Thoracic aorta (tissue), 2 donors: Measurements from ENCODE around the gene ARHGEF17. TPM values are rescaled to one million over a fixed set of nuclear protein-coding genes. Genes with fewer than 3 reads are reported as not detected.

ENCODE experiments used
- ATAC-seq: fragments of 150-250 bp; one replicate; pipeline ENCODE4 v1.8.0; 2017; ENCODE audit warnings: low read depth; ENCODE audit not compliant: insufficient number of reproducible peaks, low FRiP score
- DNase-seq: peaks from one replicate; pipeline ENCODE4 v3.0.0-alpha.2; 2020; ENCODE audit warnings: low spot score
- H3K27ac ChIP-seq, 2 donors: fragments of 200-600 bp; sonication (generic); 1 replicate in 1 of 2; 2 replicates in 1 of 2; pipeline ENCODE4 v1.5.1; 2016; ENCODE audit warnings: mild to moderate bottlenecking in 2 of 2, moderate library complexity in 2 of 2
- H3K27me3 ChIP-seq: fragments of 200-600 bp; sonication (generic); replicated peaks from 2 replicates; pipeline ENCODE4 v1.6.0; 2016; ENCODE audit warnings: mild to moderate bottlenecking; ENCODE audit not compliant: insufficient read depth
- H3K36me3 ChIP-seq: fragments of 200-600 bp; sonication (generic); one replicate; pipeline ENCODE4 v1.5.1; 2016
- H3K4me1 ChIP-seq, 2 donors: fragments of 200-600 bp; sonication (generic); 1 replicate in 1 of 2; 2 replicates in 1 of 2; pipeline versions ENCODE4 v1.5.1 to v1.6.0; 2016; ENCODE audit warnings: low read depth in 2 of 2, mild to moderate bottlenecking in 1 of 2; ENCODE audit not compliant: control insufficient read depth in 1 of 2
- H3K4me3 ChIP-seq: fragments of 200-600 bp; sonication (generic); 2 replicates; pipeline ENCODE4 v1.5.1; 2016; ENCODE audit warnings: mild to moderate bottlenecking
- H3K9me3 ChIP-seq: fragments of 200-600 bp; sonication (generic); 2 replicates; pipeline ENCODE4 v1.5.1; 2016
- total RNA-seq, 2 donors: library from RNA; depleted of rRNA; stranded (reverse); fragments of >200 nt; gene quantifications; one replicate each; pipeline versions ENCODE4 v1.1.0 to v1.2.3, GENCODE V29; 2016
- TF ChIP-seq, protein P1 (sequence below): fragments of 200-600 bp; sonication (generic); IDR thresholded peaks from one replicate; pipeline ENCODE4 v1.5.1; 2019; ENCODE audit warnings: antibody characterized with exemption

ARHGEF17 gene
- total RNA-seq, 2 donors from 2014 or later, result 244 to 308 TPM

DNA sequence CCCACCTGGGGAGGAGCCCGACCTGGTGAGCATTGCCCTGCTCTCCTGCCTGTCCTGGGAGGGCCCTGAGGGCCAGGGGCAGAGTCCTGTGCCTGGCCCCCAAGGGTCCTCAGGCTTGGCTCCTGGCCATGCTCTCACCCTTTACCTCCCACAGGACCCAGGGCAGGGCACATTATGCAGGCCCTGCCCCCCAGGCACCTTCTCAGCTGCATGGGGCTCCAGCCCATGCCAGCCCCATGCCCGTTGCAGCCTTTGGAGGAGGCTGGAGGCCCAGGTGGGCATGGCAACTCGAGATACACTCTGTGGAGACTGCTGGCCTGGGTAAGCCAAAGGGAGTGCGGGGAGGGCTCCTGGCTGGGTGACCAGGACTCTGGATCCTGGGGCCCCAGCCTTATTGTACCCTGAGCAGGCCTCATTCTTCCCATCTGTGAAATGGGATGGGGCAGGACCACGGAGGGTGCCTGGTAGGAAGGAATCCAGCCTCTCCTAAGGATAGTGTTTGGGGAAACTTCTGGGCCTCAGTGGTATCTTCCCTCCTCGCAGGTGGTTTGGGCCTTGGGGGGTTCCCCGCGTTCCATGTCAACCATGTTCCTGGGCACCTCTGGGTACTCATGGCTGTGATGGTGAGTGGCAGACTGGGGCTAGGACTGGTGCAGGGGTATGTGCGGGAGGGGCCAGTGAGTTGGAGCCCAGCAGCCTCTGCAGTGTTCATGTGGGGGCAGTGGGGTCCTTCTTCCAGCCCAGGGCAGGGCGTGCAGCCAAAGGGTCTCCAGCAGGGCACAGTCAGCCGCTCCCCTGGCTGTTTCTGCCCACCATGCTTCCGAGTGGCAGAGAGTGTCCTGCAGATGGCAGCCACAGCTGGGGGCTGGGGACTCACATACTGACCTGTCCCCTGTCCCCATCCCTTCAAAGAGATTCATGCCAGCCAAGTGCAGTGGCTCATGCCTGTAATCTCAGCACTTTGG, 82.8 kb downstream of the ARHGEF17 start:
- no peak overlapping the region for H3K4me3 ChIP-seq
- no peaks in the 10 kb centered on the region for H3K4me1 ChIP-seq
- TF ChIP-seq, protein P1, sequence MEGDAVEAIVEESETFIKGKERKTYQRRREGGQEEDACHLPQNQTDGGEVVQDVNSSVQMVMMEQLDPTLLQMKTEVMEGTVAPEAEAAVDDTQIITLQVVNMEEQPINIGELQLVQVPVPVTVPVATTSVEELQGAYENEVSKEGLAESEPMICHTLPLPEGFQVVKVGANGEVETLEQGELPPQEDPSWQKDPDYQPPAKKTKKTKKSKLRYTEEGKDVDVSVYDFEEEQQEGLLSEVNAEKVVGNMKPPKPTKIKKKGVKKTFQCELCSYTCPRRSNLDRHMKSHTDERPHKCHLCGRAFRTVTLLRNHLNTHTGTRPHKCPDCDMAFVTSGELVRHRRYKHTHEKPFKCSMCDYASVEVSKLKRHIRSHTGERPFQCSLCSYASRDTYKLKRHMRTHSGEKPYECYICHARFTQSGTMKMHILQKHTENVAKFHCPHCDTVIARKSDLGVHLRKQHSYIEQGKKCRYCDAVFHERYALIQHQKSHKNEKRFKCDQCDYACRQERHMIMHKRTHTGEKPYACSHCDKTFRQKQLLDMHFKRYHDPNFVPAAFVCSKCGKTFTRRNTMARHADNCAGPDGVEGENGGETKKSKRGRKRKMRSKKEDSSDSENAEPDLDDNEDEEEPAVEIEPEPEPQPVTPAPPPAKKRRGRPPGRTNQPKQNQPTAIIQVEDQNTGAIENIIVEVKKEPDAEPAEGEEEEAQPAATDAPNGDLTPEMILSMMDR, result no peak
- DNase-seq (no peak), ATAC-seq (no peak)
- H3K27ac ChIP-seq, result no peak overlapping the region
- H3K27me3 ChIP-seq, result no peaks in the 10 kb centered on the region
- H3K36me3 ChIP-seq, result no peaks in the 10 kb centered on the region
- no peaks in the 10 kb centered on the region for H3K9me3 ChIP-seq

- Histone ChIP-seq H3K9me3 (no peaks in the 10 kb centered on the region), H3K4me1 (peaks cover 0 to under 1% of the 10 kb centered on the region in 2 donors), H3K4me3 (no peak overlapping the region), H3K27ac (no peak overlapping the region), H3K36me3 (no peaks in the 10 kb centered on the region), H3K27me3 (no peaks in the 10 kb centered on the region)
- ATAC-seq (no peak), DNase-seq (no peak)
- TF ChIP-seq, protein P1, result no peak
Observed at GRCh38 chr11:73391665-73392064, 83.6 kb downstream of the ARHGEF17 start.

DNA sequence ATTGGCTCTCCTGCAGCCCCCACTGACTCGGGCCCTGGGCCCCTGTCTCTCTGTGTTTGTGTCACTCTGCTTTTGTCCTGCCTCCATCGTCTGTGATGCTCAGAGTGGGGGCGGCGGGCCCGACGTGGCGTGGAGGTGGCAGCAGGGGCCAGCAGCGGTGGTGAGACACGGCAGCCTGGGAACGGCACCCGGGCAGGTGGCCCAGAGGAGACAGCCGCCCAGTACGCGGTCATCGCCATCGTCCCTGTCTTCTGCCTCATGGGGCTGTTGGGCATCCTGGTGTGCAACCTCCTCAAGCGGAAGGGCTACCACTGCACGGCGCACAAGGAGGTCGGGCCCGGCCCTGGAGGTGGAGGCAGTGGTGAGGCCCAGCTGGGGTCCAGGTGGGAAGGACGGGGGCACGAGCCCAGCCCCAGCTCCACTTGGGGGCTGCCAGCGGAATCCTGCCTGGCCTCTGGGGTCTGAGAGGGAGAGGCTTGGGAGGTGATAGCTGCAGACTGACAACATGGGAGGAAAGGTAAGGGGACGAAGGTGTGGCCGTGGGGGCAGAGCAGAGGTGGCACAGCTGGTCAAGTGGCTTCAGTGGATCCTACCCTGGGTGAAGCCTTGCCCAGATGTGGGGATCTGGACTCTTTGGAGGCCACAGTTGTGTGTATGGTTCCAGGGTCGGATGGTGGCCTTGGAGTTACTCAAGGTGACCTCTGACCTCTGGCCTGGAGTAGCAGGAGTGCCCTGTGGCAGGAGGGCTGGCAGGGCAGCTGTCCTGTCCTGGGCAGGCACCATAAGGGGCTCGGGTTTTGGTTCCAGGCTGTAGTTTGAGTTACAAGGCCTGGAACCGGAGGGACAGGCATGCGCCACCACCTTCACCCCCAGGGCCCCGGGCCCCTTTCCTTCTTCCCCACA, 84.3 kb downstream of the ARHGEF17 start:
- Histone ChIP-seq H3K36me3 (no peaks in the 10 kb centered on the region), H3K4me1 (peaks cover 3 to 8% of the 10 kb centered on the region in 2 donors), H3K4me3 (no peak overlapping the region), H3K27me3 (no peaks in the 10 kb centered on the region), H3K9me3 (no peaks in the 10 kb centered on the region), H3K27ac (no peak overlapping the region)
- no peak for ATAC-seq
- no peak for DNase-seq
- TF ChIP-seq, protein P1, result no peak

- no peak for ATAC-seq
- Histone ChIP-seq H3K4me3 (no peak overlapping the region), H3K9me3 (no peaks in the 10 kb centered on the region), H3K27ac (no peak overlapping the region), H3K27me3 (no peaks in the 10 kb centered on the region), H3K4me1 (peaks cover 3 to 8% of the 10 kb centered on the region in 2 donors), H3K36me3 (no peaks in the 10 kb centered on the region)
- TF ChIP-seq, protein P1, result no peak
- DNase-seq, result no peak
Observed at GRCh38 chr11:73393011-73393380, 84.9 kb downstream of the ARHGEF17 start.
